Measurements from ENCODE around the gene SAE1. TPM values are rescaled to one million over a fixed set of nuclear protein-coding genes. Genes with fewer than 3 reads are reported as not detected.

SAE1 gene
- total and polyA plus RNA-seq, 2 experiments from 2014 or later = 115 to 236 TPM

DNA sequence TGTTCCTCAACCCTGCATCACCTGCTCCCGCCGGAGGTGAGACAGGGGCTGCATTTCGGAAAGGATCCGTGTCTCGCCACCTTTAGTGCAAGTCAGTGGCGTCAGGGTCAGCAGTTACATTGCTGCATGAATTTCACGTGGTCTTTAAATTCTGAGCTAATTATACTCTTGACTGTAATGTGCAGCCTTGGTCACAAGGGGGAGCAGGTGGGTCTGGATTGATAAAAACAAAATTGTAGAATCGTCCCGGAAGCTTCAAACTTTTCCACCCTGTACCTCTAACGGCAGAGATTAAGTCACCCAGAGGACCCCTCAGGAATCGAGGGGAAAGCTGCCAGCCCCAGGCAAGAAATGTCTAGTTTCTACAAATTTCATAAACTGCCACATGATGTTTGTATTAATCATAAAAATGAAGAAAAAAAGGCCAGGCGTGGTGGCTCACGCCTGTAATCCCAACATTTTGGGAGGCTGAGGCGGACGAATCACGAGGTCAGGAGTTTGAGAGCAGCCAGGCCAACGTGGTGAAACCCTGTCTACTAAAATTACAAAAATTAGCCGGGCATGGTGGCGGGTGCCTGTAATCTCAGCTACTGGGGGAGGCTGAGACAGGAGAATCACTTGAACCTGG, 80.2 kb downstream of the SAE1 start (continued):
- TF ChIP-seq, protein P1, sequence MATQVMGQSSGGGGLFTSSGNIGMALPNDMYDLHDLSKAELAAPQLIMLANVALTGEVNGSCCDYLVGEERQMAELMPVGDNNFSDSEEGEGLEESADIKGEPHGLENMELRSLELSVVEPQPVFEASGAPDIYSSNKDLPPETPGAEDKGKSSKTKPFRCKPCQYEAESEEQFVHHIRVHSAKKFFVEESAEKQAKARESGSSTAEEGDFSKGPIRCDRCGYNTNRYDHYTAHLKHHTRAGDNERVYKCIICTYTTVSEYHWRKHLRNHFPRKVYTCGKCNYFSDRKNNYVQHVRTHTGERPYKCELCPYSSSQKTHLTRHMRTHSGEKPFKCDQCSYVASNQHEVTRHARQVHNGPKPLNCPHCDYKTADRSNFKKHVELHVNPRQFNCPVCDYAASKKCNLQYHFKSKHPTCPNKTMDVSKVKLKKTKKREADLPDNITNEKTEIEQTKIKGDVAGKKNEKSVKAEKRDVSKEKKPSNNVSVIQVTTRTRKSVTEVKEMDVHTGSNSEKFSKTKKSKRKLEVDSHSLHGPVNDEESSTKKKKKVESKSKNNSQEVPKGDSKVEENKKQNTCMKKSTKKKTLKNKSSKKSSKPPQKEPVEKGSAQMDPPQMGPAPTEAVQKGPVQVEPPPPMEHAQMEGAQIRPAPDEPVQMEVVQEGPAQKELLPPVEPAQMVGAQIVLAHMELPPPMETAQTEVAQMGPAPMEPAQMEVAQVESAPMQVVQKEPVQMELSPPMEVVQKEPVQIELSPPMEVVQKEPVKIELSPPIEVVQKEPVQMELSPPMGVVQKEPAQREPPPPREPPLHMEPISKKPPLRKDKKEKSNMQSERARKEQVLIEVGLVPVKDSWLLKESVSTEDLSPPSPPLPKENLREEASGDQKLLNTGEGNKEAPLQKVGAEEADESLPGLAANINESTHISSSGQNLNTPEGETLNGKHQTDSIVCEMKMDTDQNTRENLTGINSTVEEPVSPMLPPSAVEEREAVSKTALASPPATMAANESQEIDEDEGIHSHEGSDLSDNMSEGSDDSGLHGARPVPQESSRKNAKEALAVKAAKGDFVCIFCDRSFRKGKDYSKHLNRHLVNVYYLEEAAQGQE (IDR thresholded peaks at IDR 0.05; ENCODE audit: unreplicated experiment) = no peak
- no peak for TF ChIP-seq NANOG (IDR thresholded peaks at IDR 0.05; ENCODE audit: borderline replicate concordance)
- no peak for TF ChIP-seq EZH2 (IDR thresholded peaks at IDR 0.05; ENCODE audit: low read depth, unreplicated experiment)

GRCh38 chr19:47215581-47215980, 84.9 kb downstream of the SAE1 start:
- Mint-ChIP-seq H3K9me3 (no peaks in the 10 kb centered on the region; the same call in 2 of the 3 replicates), H3K36me3 (ENCODE audit: low read depth) (peaks cover 17% of the 10 kb centered on the region), H3K27ac (no peak overlapping the region), H3K27me3 (ENCODE audit: insufficient read depth, low read depth, poor library complexity) (peaks cover 8% of the 10 kb centered on the region), H3K4me1 (peaks cover 3% of the 10 kb centered on the region), H3K4me3 (no peak overlapping the region)
- H3K4me2 ChIP-seq = no peak overlapping the region
- no peaks in the 10 kb centered on the region; the same call in 1 of the 2 replicates for H3K4me1 ChIP-seq (ENCODE audit: insufficient read depth)
- no peaks in the 10 kb centered on the region for H3K9me2 ChIP-seq (ENCODE audit: insufficient read depth)
- DNase-seq (ENCODE audit: low spot score) (no peak), ATAC-seq (no peak)
- H3K27ac ChIP-seq (ENCODE audit: low read depth) = no peak overlapping the region
- H3K27me3 ChIP-seq (ENCODE audit: insufficient read depth) = no peaks in the 10 kb centered on the region
- no peaks in the 10 kb centered on the region for H3K79me2 ChIP-seq (replicated peaks; ENCODE audit: insufficient read depth)
- H4K20me1 ChIP-seq (replicated peaks; ENCODE audit: insufficient read depth) = no peaks in the 10 kb centered on the region; the same call in 1 of the 2 replicates
- H3K4me3 ChIP-seq = no peak overlapping the region
- peaks cover 9% of the 10 kb centered on the region; the same call in 1 of the 2 replicates for H3F3A ChIP-seq (replicated peaks; ENCODE audit: low read depth)
- H2AFZ ChIP-seq = no peak overlapping the region
- H3K36me3 ChIP-seq (ENCODE audit: insufficient read depth) = no peaks in the 10 kb centered on the region
- TF ChIP-seq POLR2AphosphoS5 (IDR thresholded peaks at IDR 0.05; ENCODE audit: low read depth) (no peak), ZNF462 (CRISPR knock-in tag; IDR thresholded peaks at IDR 0.05) (no peak), ZNF331 (CRISPR knock-in tag; IDR thresholded peaks at IDR 0.05; ENCODE audit: low read depth) (no peak), CREB1 (CRISPR knock-in tag; IDR thresholded peaks at IDR 0.05; ENCODE audit: low read depth) (no peak), EZH2phosphoT487 (IDR thresholded peaks at IDR 0.05; ENCODE audit: unreplicated experiment) (no peak), CTCF (conservative IDR thresholded peaks at IDR 0.05; ENCODE audit: low read depth in 2 of 2) (no peak)
- TF ChIP-seq, protein P2, sequence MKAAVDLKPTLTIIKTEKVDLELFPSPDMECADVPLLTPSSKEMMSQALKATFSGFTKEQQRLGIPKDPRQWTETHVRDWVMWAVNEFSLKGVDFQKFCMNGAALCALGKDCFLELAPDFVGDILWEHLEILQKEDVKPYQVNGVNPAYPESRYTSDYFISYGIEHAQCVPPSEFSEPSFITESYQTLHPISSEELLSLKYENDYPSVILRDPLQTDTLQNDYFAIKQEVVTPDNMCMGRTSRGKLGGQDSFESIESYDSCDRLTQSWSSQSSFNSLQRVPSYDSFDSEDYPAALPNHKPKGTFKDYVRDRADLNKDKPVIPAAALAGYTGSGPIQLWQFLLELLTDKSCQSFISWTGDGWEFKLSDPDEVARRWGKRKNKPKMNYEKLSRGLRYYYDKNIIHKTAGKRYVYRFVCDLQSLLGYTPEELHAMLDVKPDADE (IDR thresholded peaks at IDR 0.05) = no peak

Measured in GM23338 (cell line).